Panc1 (cell line): ENCODE data around the gene RSAD2. TPM values are rescaled to one million over a fixed set of nuclear protein-coding genes. Genes with fewer than 3 reads are reported as not detected.

ENCODE experiments used
- ATAC-seq: fragments of 200-7000 bp; cut with Tn5 transposase; 2 replicates; pipeline ENCODE4 v1.9.1; 2020; ENCODE audit warnings: mild to moderate bottlenecking, moderate library complexity
- BruUV-seq: library from RNA; stranded (reverse); fragments of 400-500 nt; replicated peaks from 2 replicates; lab custom pipeline; 2021; lab: Mats Ljungman, UMichigan
- CTCF ChIA-PET: fragments of 300-600 bp; sonication (Branson Sonifier 250); formaldehyde crosslinking; loops from one replicate; lab custom pipeline; 2022; ENCODE audit warnings: antibody characterized with exemption; lab: Charles Lee
- POLR2A ChIA-PET: fragments of 300-600 bp; sonication (Branson Sonifier 250); formaldehyde crosslinking; loops from one replicate; lab custom pipeline; 2022; ENCODE audit warnings: antibody characterized with exemption; lab: Charles Lee
- DNase-seq: peaks from one replicate; pipeline ENCODE4 v3.0.0-alpha.2; 2010; ENCODE audit warnings: low read depth, low spot score
- H3K27ac ChIP-seq: 2 replicates; pipeline ENCODE4 v1.5.1; 2011; ENCODE audit warnings: mild to moderate bottlenecking, low read length, inconsistent platforms
- H3K27me3 ChIP-seq: fragments of 200-500 bp; sonication (Bioruptor generic); 2 replicates; pipeline ENCODE4 v1.6.0; 2014; ENCODE audit warnings: low read length, inconsistent platforms; ENCODE audit not compliant: control insufficient read depth, insufficient read depth
- H3K36me3 ChIP-seq: fragments of 200-500 bp; sonication (Bioruptor generic); 2 replicates; pipeline ENCODE4 v1.5.1; 2014; ENCODE audit warnings: inconsistent platforms, mild to moderate bottlenecking, low read length, moderate library complexity; ENCODE audit not compliant: control insufficient read depth, insufficient read depth
- H3K4me1 ChIP-seq: 2 replicates; pipeline ENCODE4 v1.5.1; 2011; ENCODE audit warnings: inconsistent platforms, mild to moderate bottlenecking, low read length, moderate library complexity; ENCODE audit not compliant: control insufficient read depth, insufficient read depth
- H3K4me3 ChIP-seq, 2 experiments: 2 replicates each; pipeline ENCODE4 v1.5.1; 2011 to 2012; ENCODE audit warnings: low read depth in 2 of 2, low read length in 2 of 2, mild to moderate bottlenecking in 2 of 2, inconsistent platforms in 1 of 2, moderate library complexity in 1 of 2
- H3K9me3 ChIP-seq: fragments of 200-500 bp; sonication (Bioruptor generic); 2 replicates; pipeline ENCODE4 v1.5.1; 2014; ENCODE audit warnings: low read depth, mild to moderate bottlenecking, inconsistent platforms, low read length, moderate library complexity; ENCODE audit not compliant: control insufficient read depth, insufficient read depth
- POLR2AphosphoS5 ChIP-seq: IDR thresholded peaks from 2 replicates; pipeline ENCODE4 v1.6.1; 2012; ENCODE audit warnings: mild to moderate bottlenecking, low read depth, low read length, moderate library complexity
- SIN3A ChIP-seq: IDR thresholded peaks from 2 replicates; pipeline ENCODE4 v1.6.1; 2012; ENCODE audit warnings: low read depth, mild to moderate bottlenecking, low read length, moderate library complexity, borderline replicate concordance; ENCODE audit not compliant: insufficient read depth
- TCF7L2 ChIP-seq: IDR thresholded peaks from 2 replicates; pipeline ENCODE4 v1.6.1; 2011; ENCODE audit warnings: mild to moderate bottlenecking, low read depth, low read length, inconsistent platforms
- in situ Hi-C: cut with HindIII; loops from 2 replicates; pipeline ENCODE4 v1.10.0; 2016; ENCODE audit warnings: low sequenced_read_pairs, low pct_unique_long_range_greater_than_20kb
- intact Hi-C: fragments of 100-400 bp; cut with micrococcal nuclease; formaldehyde crosslinking; loops from one replicate; pipeline ENCODE4 v1.10.0; 2022; ENCODE audit not compliant: unreplicated experiment
- total RNA-seq: library from RNA; stranded (reverse); gene quantifications from one replicate; pipeline ENCODE4 v1.2.1, GENCODE V29; 2021; ENCODE audit not compliant: unreplicated experiment
- TF ChIP-seq, protein P1 (sequence below), 2 experiments: IDR thresholded peaks; 2 replicates each; pipeline ENCODE4 v1.6.1; 2011 to 2012; ENCODE audit warnings: low read depth in 2 of 2, control low read depth in 1 of 2, low read length in 1 of 2, mild to moderate bottlenecking in 1 of 2, moderate library complexity in 1 of 2; ENCODE audit not compliant: insufficient read depth in 1 of 2
- TF ChIP-seq, protein P2 (sequence below): fragments of 450-650 bp; IDR thresholded peaks from 2 replicates; pipeline ENCODE4 v1.5.1; 2017; ENCODE audit warnings: mild to moderate bottlenecking

RSAD2 gene
- total RNA-seq, 1 experiment from 2014 or later = 0.44 TPM

DNA sequence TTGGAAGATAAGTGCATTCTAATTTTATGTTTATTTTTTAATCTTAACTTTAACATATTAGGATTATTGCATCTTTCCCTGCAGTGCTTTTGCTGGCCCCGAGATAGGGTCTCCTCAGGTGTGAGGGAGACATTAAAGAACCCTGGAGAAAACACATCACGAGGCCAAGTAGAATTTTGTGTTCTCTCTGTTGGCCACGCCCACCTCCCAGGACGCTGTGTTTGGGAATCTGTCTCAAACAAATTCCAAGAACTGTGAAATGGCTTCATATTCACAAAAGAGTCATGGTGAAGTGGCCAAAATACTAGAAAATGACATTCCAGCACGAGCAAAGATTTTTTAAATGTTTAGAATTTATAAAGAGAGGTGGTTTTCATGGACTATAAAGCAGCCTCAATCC is 67.0 kb downstream of the RSAD2 start:
- no peaks in the 10 kb centered on the region for H3K4me1 ChIP-seq
- POLR2A ChIA-PET = no interaction called here
- H3K27ac ChIP-seq = no peak overlapping the region
- DNase-seq (no peak), ATAC-seq (no peak)
- H3K4me3 ChIP-seq = no peak overlapping the region
- TF ChIP-seq SIN3A (no peak), TCF7L2 (no peak), POLR2AphosphoS5 (no peak)
- TF ChIP-seq, protein P1, sequence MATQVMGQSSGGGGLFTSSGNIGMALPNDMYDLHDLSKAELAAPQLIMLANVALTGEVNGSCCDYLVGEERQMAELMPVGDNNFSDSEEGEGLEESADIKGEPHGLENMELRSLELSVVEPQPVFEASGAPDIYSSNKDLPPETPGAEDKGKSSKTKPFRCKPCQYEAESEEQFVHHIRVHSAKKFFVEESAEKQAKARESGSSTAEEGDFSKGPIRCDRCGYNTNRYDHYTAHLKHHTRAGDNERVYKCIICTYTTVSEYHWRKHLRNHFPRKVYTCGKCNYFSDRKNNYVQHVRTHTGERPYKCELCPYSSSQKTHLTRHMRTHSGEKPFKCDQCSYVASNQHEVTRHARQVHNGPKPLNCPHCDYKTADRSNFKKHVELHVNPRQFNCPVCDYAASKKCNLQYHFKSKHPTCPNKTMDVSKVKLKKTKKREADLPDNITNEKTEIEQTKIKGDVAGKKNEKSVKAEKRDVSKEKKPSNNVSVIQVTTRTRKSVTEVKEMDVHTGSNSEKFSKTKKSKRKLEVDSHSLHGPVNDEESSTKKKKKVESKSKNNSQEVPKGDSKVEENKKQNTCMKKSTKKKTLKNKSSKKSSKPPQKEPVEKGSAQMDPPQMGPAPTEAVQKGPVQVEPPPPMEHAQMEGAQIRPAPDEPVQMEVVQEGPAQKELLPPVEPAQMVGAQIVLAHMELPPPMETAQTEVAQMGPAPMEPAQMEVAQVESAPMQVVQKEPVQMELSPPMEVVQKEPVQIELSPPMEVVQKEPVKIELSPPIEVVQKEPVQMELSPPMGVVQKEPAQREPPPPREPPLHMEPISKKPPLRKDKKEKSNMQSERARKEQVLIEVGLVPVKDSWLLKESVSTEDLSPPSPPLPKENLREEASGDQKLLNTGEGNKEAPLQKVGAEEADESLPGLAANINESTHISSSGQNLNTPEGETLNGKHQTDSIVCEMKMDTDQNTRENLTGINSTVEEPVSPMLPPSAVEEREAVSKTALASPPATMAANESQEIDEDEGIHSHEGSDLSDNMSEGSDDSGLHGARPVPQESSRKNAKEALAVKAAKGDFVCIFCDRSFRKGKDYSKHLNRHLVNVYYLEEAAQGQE (IDR thresholded peaks at IDR 0.05; ENCODE audit: insufficient read depth in 1 of 2, low read depth in 2 of 2, low read length in 1 of 2) = no peak
- TF ChIP-seq, protein P2, sequence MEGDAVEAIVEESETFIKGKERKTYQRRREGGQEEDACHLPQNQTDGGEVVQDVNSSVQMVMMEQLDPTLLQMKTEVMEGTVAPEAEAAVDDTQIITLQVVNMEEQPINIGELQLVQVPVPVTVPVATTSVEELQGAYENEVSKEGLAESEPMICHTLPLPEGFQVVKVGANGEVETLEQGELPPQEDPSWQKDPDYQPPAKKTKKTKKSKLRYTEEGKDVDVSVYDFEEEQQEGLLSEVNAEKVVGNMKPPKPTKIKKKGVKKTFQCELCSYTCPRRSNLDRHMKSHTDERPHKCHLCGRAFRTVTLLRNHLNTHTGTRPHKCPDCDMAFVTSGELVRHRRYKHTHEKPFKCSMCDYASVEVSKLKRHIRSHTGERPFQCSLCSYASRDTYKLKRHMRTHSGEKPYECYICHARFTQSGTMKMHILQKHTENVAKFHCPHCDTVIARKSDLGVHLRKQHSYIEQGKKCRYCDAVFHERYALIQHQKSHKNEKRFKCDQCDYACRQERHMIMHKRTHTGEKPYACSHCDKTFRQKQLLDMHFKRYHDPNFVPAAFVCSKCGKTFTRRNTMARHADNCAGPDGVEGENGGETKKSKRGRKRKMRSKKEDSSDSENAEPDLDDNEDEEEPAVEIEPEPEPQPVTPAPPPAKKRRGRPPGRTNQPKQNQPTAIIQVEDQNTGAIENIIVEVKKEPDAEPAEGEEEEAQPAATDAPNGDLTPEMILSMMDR = no peak
- in situ Hi-C loops (no loop called here), intact Hi-C loops (no loop called here)
- no peaks in the 10 kb centered on the region for H3K9me3 ChIP-seq
- H3K36me3 ChIP-seq = no peaks in the 10 kb centered on the region
- CTCF ChIA-PET = no interaction called here
- no TSS peak for BruUV-seq
- H3K27me3 ChIP-seq = no peaks in the 10 kb centered on the region

DNA sequence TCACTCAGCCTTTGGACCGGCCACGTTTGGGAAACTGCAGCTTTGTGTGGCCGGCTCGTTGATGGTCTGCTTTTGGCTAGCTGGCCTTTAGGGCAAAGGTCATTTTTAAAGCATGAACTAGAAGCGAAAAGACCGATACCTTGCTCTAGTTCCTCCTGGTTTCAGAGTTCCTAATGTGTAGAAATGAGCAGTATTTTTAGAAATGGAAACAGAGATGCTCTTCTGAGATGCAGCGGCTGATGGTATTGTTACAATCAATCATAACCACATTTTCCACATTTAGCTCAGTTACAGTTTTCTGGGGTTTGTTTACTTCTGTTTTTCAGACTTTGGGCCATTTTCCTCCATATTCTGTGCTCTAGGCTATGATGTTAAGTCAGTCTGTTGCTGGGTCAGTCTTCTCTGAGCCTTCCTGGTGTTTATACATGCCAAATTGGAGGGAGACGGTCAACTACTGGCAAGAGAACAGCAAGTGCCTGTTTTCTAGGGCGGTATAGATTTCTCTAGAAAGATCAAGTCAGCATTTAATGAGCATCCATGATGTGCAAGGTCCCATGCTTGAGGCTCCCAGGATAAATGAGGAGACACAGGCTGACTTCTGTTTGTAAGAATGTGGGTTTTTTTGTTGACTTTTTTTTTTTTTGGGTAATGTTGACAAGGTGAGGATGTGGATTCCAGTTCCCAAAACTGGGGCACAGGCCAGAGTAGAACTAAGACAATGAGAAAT is 67.7 kb downstream of the RSAD2 start:
- ATAC-seq (no peak), DNase-seq (no peak)
- ChIA-PET POLR2A (no interaction called here), CTCF (no interaction called here)
- in situ Hi-C loops = no loop called here
- Histone ChIP-seq H3K4me3 (no peak overlapping the region), H3K27ac (no peak overlapping the region), H3K27me3 (no peaks in the 10 kb centered on the region), H3K4me1 (no peaks in the 10 kb centered on the region), H3K9me3 (no peaks in the 10 kb centered on the region), H3K36me3 (no peaks in the 10 kb centered on the region)
- no peak for TF ChIP-seq POLR2AphosphoS5
- intact Hi-C loops = no loop called here
- BruUV-seq = no TSS peak

DNA sequence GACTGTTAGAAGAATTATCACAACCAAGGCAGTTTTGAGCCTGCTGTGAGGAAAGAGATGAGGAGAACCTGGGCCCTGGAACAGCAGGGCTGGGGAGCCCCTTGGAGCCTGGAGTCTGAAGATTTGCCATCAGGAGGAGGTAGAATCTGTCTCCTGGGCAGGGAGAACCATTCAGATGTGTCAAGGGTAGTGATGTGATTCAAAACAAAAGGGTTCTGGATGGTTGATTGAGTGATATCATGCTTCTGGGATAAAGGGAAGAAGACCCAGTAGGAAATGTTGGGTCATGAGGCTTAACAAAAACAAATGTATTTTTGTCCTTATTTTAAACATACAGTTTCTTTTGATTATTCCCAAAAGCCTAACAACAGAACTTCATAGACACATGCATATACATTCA is 68.2 kb downstream of the RSAD2 start:
- H3K27ac ChIP-seq = no peak overlapping the region
- ATAC-seq = no peak
- H3K4me3 ChIP-seq = no peak overlapping the region
- H3K27me3 ChIP-seq = no peaks in the 10 kb centered on the region
- H3K36me3 ChIP-seq = no peaks in the 10 kb centered on the region
- no peaks in the 10 kb centered on the region for H3K4me1 ChIP-seq
- no TSS peak for BruUV-seq
- POLR2A ChIA-PET = no interaction called here
- intact Hi-C loops (no loop called here), in situ Hi-C loops (no loop called here)
- TF ChIP-seq, protein P1 (IDR thresholded peaks at IDR 0.05; ENCODE audit: insufficient read depth in 1 of 2, low read depth in 2 of 2, low read length in 1 of 2) = no peak
- TF ChIP-seq TCF7L2 (no peak), POLR2AphosphoS5 (no peak), SIN3A (no peak)
- TF ChIP-seq, protein P2 = no peak
- H3K9me3 ChIP-seq = no peaks in the 10 kb centered on the region
- no peak for DNase-seq
- CTCF ChIA-PET = no interaction called here
